Activated naive CD4-positive, alpha-beta T cell (primary cell): ENCODE results near the gene ACKR3.

Experiments
- DNase-seq, 4 experiments: peaks; one replicate each; lab custom pipeline; 2025; lab: John Stamatoyannopoulos, UW

Gene ACKR3

GRCh38 chr2:236608710-236609109 lies 39.1 kb downstream of the ACKR3 start:
- DNase-seq = no peak

GRCh38 chr2:236610991-236611821 lies 41.6 kb downstream of the ACKR3 start:
- no peak for DNase-seq

- no peak for DNase-seq
These were observed 43.1 kb downstream of the ACKR3 start for GRCh38 chr2:236612737-236613136.

DNA sequence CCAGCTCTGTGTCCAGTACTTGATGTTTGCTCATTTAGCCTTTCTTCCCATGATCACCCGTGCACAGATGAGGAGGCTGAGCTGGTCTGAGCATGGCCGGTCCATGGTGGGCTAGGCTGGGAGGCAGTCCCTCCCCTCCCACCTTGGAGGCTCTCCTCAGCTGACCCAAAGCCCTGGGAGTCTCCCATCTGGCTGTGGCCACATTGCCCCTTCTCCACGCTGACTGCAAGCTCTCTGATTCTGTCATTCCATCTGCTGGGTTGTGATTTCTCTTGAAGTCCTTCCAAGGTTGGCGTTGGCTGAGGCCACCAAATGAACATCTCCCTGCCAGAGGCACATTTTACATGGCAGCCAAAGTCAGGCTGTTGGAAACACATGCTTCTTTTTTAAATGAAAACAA lies 44.0 kb downstream of the ACKR3 start:
- no peak for DNase-seq

GRCh38 chr2:236614551-236614950 lies 44.9 kb downstream of the ACKR3 start:
- no peak for DNase-seq

GRCh38 chr2:236616031-236616430 lies 46.4 kb downstream of the ACKR3 start:
- DNase-seq = no peak

- DNase-seq = no peak
These were observed 47.0 kb downstream of the ACKR3 start for GRCh38 chr2:236616624-236617023.

DNA sequence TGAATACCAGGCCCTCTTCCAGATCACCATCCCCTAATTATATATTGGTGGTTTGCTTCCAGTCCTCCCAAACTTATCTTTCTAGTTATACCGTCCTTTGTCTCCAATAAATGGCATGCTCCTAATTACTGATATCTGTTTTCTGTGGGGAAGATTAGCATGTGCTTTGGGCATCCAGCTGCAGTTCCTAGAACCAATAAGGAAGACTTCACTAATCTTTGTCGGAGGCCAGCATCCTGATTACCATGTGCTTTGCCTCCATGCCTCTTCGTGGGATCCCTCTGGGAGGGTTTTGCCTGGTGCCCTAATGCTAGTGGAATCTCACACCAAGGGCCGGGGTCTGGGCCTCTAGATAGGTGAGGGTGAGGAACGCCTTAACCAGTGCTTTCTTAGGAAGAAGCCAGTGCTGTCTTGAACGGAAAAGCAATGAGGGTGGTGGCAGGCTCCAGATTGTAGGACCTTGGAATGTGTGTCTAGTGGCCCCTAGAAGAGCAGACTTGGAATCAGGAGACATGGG lies 47.7 kb downstream of the ACKR3 start:
- DNase-seq = no peak

DNA sequence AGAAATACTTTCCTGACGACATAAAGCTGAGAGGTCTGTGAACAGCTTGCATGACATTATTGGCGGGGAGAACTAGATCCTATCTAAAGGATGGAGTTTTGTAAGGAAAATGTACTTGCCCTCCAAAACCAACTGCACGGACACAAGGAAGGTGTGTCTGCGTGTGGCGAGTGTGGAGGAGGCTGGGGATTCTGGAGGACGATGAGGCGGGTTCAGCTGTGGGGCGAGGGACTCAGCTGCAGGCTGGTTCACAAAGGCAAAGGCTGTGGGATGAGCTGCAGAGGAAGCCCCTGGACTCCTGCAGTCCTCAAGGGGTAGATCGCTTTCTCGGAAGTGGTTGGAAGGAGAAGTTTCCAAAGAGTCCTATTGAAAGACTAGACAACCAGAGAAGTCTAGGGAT lies 48.2 kb downstream of the ACKR3 start:
- DNase-seq = no peak

GRCh38 chr2:236618370-236618769 lies 48.7 kb downstream of the ACKR3 start:
- no peak for DNase-seq

GRCh38 chr2:236619910-236620612 lies 50.4 kb downstream of the ACKR3 start:
- DNase-seq = no peak

GRCh38 chr2:236621786-236622185 lies 52.2 kb downstream of the ACKR3 start:
- DNase-seq = no peak

GRCh38 chr2:236622201-236622600 lies 52.6 kb downstream of the ACKR3 start:
- no peak for DNase-seq

DNA sequence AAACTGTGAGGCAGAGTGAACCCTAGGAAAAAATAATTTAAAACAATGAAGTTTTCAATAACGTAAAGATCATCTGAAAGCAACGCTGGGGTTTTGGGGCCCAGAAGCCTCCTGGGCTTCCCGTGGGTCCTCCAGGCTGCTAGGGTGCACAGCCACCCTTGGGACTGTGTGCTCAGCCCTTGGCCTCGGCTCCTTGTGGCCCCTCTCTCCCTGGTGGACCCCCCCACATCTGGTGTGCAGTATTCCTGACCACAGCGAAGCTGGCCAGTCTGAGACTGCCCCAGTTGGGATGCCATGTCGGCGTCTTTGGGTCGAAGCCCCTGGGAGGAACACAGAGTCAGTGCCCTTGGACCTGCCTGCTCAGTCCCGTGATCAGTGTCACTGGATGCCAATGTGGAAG lies 53.0 kb downstream of the ACKR3 start:
- DNase-seq = no peak

DNA sequence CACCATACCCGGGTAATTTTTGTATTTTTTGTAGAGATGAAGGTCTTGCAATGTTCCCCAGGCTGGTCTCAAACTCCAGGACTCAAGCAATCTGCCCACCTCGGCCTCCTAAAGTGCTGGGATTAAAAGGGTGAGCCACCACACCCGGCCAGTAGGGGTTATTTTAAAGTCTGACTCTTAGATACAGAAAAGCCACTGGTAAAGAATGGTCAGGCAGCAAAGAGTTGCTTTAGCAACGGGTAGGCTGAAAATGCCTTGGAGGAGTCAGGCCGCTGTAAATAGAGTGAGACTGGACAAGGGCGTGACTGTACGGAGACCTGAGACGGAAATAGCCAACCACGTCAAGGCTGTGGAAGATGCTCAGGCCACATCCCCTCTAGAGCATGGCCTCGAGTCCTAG lies 54.2 kb downstream of the ACKR3 start:
- DNase-seq = no peak

- no peak for DNase-seq
These were observed 55.6 kb downstream of the ACKR3 start for GRCh38 chr2:236625156-236625690.

DNA sequence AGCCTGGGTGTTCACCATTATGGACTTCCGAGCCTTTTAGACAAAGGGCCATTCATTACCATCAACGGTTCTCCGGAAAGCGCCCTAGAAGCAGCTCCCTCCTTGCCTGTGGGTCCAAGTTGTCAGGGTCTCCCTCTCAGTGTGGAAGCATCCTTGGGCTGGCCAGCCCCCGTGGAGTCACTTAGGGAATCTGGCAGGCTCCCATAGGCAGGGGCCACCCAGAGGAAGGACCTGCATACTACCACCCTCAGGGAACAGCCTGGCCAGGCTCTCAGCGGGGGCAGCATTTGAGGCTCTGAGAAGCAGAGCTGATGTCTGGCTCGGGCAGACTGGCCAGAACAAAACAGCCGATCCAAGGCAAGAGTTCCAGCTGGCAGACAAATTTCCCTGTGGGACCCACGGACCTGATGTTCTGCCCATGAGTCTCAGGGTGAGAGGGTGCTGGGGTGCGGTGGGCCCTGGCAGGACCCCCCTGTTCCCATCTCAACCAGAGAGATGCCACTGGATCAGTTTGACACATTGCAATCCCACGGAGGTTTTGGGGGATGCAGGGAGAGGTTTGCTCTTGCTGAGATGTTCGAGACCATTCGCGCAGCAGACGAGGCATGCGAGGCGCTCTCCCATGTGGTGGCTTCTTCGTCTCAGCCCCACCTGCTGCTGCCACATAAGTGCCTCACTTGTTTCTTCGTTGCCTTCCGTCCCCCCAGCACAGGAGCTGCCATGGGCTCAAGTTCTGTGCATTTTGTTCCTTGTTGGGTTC lies 56.9 kb downstream of the ACKR3 start:
- no peak for DNase-seq

DNA sequence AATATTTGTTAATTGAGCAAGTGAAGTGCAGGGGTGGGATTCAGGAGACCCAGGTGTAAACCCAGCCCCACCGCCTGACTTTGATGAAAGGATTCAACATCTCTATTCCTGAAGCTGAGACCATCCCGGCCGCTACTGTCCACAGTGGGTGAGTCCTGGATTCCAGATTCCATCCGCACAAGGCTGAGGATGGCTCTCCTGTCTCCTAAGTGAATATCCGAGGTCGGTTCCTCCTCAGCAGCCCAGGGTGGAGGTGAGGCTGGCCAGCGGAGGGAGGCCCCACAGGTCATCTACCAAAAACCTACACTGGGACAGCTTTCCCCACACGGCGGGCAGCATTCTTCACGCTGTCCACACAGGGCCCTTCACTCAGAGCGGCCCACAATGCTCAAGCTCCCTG lies 57.6 kb downstream of the ACKR3 start:
- DNase-seq = no peak

GRCh38 chr2:236627841-236628240 lies 58.2 kb downstream of the ACKR3 start:
- DNase-seq = no peak

DNA sequence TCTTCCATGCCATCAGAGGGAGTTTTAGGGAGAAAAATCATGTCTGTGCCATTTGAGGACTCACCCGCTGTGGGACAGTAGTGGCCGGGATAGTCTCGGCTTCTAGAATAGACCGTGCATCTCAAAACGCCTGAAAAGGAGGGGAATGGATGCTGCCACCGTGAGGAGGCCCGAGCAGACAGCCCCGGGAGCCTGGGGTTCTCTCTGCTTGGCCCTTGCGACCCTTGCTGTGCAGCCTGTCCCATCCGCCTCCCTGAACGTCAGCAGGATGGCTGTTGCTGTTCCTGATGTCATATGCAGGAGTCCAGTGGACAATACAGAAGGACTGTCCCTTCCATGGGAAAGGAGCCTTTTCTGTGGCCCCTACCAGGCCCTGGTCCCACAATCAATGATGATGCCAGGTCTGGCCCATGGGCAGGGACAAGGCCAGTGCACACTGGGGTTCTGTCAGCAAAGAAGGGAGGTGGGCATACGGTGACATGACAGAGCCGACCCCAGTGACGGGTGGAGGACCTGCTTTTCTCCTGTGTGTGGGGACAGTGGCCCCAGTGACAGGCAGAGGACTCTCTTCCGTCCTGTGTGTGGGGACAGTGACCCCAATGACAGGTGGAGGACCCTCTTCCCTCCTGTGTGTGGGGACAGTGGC lies 58.8 kb downstream of the ACKR3 start:
- no peak for DNase-seq

- no peak for DNase-seq
These were observed 59.5 kb downstream of the ACKR3 start for GRCh38 chr2:236628981-236629605.
